Right kidney (tissue), 9 donors: ENCODE results near the gene TOMM20L.
"Not testable (repeated sequence)": the region's sequence is repeated elsewhere in the genome, so short reads cannot be mapped to it uniquely, and the experiment has no call there.

Experiments used
- DNase-seq: peaks from one replicate; pipeline ENCODE4 v3.0.0-alpha.2; 2016
- long read RNA-seq, 8 donors: transcript quantifications; one replicate each; lab custom pipeline, GENCODE V29; 2026

Gene TOMM20L
- long read RNA-seq, donor 1, result 0 reads
- long read RNA-seq, donor 2, result 0 reads
- long read RNA-seq, donor 3, result 0 reads
- long read RNA-seq, donor 4, result 0 reads
- long read RNA-seq, donor 5, result 0 reads
- long read RNA-seq, donor 6, result 0 reads
- long read RNA-seq, donor 7, result 0 reads
- long read RNA-seq, donor 8, partial matches to known transcripts, result 19 of 97 reads
- long read RNA-seq, donor 8, other reads (novel, unspliced or antisense), result 78 of 97 reads

GRCh38 chr14:58395812-58396788 is at the start of gene TOMM20L:
TOMM20L (plus strand) TSS chr14:58395930; CDS start chr14:58395958, 28 bp downstream.
- peak; percentile 90 for DNase-seq

- no peak for DNase-seq
Observed at GRCh38 chr14:58353516-58354299, 42.0 kb upstream of the TOMM20L start.

GRCh38 chr14:58354808-58355207 is 40.9 kb upstream of the TOMM20L start:
- DNase-seq, result no peak

GRCh38 chr14:58356268-58356667 is 39.5 kb upstream of the TOMM20L start:
- DNase-seq, result no peak

- not testable (repeated sequence) for DNase-seq
Observed at GRCh38 chr14:58362272-58362671, 33.5 kb upstream of the TOMM20L start.

- DNase-seq, result no peak
Observed at GRCh38 chr14:58362798-58363412, 32.8 kb upstream of the TOMM20L start.

- DNase-seq, result no peak
Observed at GRCh38 chr14:58364316-58364715, 31.4 kb upstream of the TOMM20L start.

- DNase-seq, result no peak
Observed at GRCh38 chr14:58367296-58367695, 28.4 kb upstream of the TOMM20L start.

- DNase-seq, result no peak
Observed at GRCh38 chr14:58368956-58369355, 26.8 kb upstream of the TOMM20L start.

- no peak for DNase-seq
Observed at GRCh38 chr14:58376791-58377190, 18.9 kb upstream of the TOMM20L start.

GRCh38 chr14:58390830-58391229 is 4.9 kb upstream of the TOMM20L start:
- DNase-seq, result no peak

- DNase-seq, result no peak
Observed at GRCh38 chr14:58395562-58395811, 243 bp upstream of the TOMM20L start.

GRCh38 chr14:58397156-58397555 is 1.4 kb downstream of the TOMM20L start:
- DNase-seq, result no peak

GRCh38 chr14:58398495-58398894 is 2.8 kb downstream of the TOMM20L start:
- DNase-seq, result no peak

GRCh38 chr14:58398895-58399294 is 3.2 kb downstream of the TOMM20L start:
- no peak for DNase-seq

GRCh38 chr14:58401587-58401986 is 5.9 kb downstream of the TOMM20L start:
- DNase-seq, result no peak

GRCh38 chr14:58408681-58409215 is 13.0 kb downstream of the TOMM20L start:
- DNase-seq, result no peak

GRCh38 chr14:58414845-58415244 is 19.1 kb downstream of the TOMM20L start:
- DNase-seq, result no peak

GRCh38 chr14:58415636-58416547 is 20.2 kb downstream of the TOMM20L start:
- DNase-seq, result no peak

GRCh38 chr14:58416934-58417333 is 21.2 kb downstream of the TOMM20L start:
- DNase-seq, result not testable (repeated sequence)

GRCh38 chr14:58426670-58427280 is 31.0 kb downstream of the TOMM20L start:
- peak; percentile 89 for DNase-seq
